CD4-positive, alpha-beta memory T cell (primary cell): Measurements from ENCODE around the gene ITIH4. TPM values are rescaled to one million over a fixed set of nuclear protein-coding genes. Genes with fewer than 3 reads are reported as not detected.

Source experiments
- CTCF ChIA-PET: fragments of 350-600 bp; sonication (Branson Sonifier 250); formaldehyde crosslinking; loops from one replicate; lab custom pipeline; 2021; ENCODE audit warnings: inconsistent platforms; ENCODE audit not compliant: partially characterized antibody; lab: Charles Lee
- POLR2A ChIA-PET: fragments of 350-600 bp; sonication (Branson Sonifier 250); formaldehyde crosslinking; loops from one replicate; lab custom pipeline; 2021; ENCODE audit not compliant: partially characterized antibody; lab: Charles Lee
- DNase-seq, 5 donors: peaks; one replicate each; pipeline versions ENCODE4 v3.0.0 to v3.0.0-alpha.2; 2020 to 2022; ENCODE audit warnings: mixed read lengths in 1 of 5
- H3K27ac ChIP-seq: one replicate; pipeline ENCODE4 v1.7.0; 2013; ENCODE audit warnings: low read depth, low read length
- H3K27me3 ChIP-seq: 2 replicates; pipeline ENCODE4 v1.7.0; 2013; ENCODE audit warnings: mild to moderate bottlenecking, low read length, moderate library complexity; ENCODE audit not compliant: insufficient read depth
- H3K36me3 ChIP-seq: 2 replicates; pipeline ENCODE4 v1.7.0; 2013; ENCODE audit warnings: mild to moderate bottlenecking, low read length, moderate library complexity; ENCODE audit not compliant: insufficient read depth
- H3K4me1 ChIP-seq: 2 replicates; pipeline ENCODE4 v1.7.0; 2013; ENCODE audit warnings: mild to moderate bottlenecking, low read length, moderate library complexity; ENCODE audit not compliant: insufficient read depth
- H3K4me3 ChIP-seq, 2 donors: one replicate each; pipeline ENCODE4 v1.7.0; 2013; ENCODE audit warnings: low read length in 2 of 2, mild to moderate bottlenecking in 1 of 2
- H3K9me3 ChIP-seq, 2 donors: one replicate each; pipeline ENCODE4 v1.7.0; 2013; ENCODE audit warnings: low read length in 2 of 2, control low read depth in 1 of 2; ENCODE audit not compliant: control insufficient read depth in 1 of 2
- H3K27ac Mint-ChIP-seq, 7 donors: one replicate each; pipeline ENCODE4 v1.8.0; 2020 to 2021; ENCODE audit warnings: mixed read lengths in 7 of 7, mild to moderate bottlenecking in 6 of 7, inconsistent platforms in 3 of 7, moderate library complexity in 3 of 7
- H3K27me3 Mint-ChIP-seq, 2 donors: one replicate each; pipeline ENCODE4 v1.8.0; 2020 to 2021; ENCODE audit warnings: mixed read lengths in 2 of 2
- H3K36me3 Mint-ChIP-seq, 2 donors: one replicate each; pipeline ENCODE4 v1.8.0; 2020 to 2021; ENCODE audit warnings: mixed read lengths in 2 of 2, inconsistent platforms in 1 of 2, mild to moderate bottlenecking in 1 of 2
- H3K4me1 Mint-ChIP-seq, 4 donors: one replicate each; pipeline ENCODE4 v1.8.0; 2020 to 2021; ENCODE audit warnings: mixed read lengths in 4 of 4, mild to moderate bottlenecking in 1 of 4
- H3K4me3 Mint-ChIP-seq, 8 donors: one replicate each; pipeline ENCODE4 v1.8.0; 2020 to 2021; ENCODE audit warnings: mixed read lengths in 8 of 8, mild to moderate bottlenecking in 7 of 8, moderate library complexity in 6 of 8, inconsistent platforms in 3 of 8
- H3K9me3 Mint-ChIP-seq, 8 donors: one replicate each; pipeline ENCODE4 v1.8.0; 2020 to 2021; ENCODE audit warnings: mixed read lengths in 8 of 8, mild to moderate bottlenecking in 5 of 8, inconsistent platforms in 3 of 8, moderate library complexity in 1 of 8
- intact Hi-C: fragments of 100-400 bp; cut with micrococcal nuclease; formaldehyde crosslinking; loops from one replicate; pipeline ENCODE4 v1.15.1; 2023
- polyA plus RNA-seq, 2 donors: library from polyadenylated mRNA; unstranded; fragments of 300-500 nt; fragmentation: Illumina TruSeq; gene quantifications; one replicate each; pipeline ENCODE4 v1.2.3, GENCODE V29; 2021
- total RNA-seq, 2 experiments: library from RNA; stranded (reverse); gene quantifications; one replicate each; pipeline ENCODE4 v1.2.3, GENCODE V29; 2021

Gene ITIH4
- total and polyA plus RNA-seq, 4 experiments from 2014 or later: 0.07 to 50.7 (median 26.1) TPM

DNA sequence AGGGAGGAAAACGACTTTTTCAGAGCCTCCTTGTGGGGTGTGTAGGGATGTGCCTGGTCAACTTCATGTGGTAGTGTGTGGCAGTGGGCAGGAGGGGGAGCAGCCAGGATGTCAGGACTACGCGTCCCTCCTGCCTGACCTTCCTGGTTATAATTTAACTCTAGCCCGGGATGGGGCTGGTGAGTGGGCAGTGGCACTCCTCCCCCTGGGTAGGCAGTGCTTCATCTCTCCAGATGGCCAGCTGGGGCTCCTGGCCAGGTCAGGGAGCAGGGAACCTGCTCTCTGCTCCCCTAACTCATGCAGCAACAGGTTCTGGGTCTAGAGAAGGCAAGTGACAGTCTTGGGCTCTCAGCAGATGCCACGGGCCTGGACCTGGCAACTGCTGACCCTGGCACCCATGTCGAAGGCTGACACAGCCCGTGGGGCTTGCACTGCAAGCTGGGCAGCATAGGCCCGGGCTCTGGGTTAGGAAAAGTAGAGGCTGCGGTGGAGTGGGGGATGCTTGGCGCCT lies 2.6 kb downstream of the ITIH4 start:
- Histone ChIP-seq H3K27ac (no peak overlapping the region), H3K27me3 (no peaks in the 10 kb centered on the region), H3K4me3 (no peak overlapping the region), H3K4me1 (no peaks in the 10 kb centered on the region), H3K9me3 (no peaks in the 10 kb centered on the region), H3K36me3 (no peaks in the 10 kb centered on the region)
- no peaks in the 10 kb centered on the region for H3K9me3 Mint-ChIP-seq
- no peak overlapping the region for H3K27ac Mint-ChIP-seq
- intact Hi-C loops: no loop called here
- ChIA-PET POLR2A (no interaction called here), CTCF (interaction anchor here (1.2 kb wide), 1 partner anchor 10 kb away, joined by 3 read pairs; no protein-coding TSS in a partner anchor)
- no peak overlapping the region for H3K4me3 Mint-ChIP-seq
- H3K36me3 Mint-ChIP-seq: peaks cover 0 to 8% of the 10 kb centered on the region in 2 donors
- no peaks in the 10 kb centered on the region for H3K27me3 Mint-ChIP-seq
- no peaks in the 10 kb centered on the region for H3K4me1 Mint-ChIP-seq
- no peak for DNase-seq

DNA sequence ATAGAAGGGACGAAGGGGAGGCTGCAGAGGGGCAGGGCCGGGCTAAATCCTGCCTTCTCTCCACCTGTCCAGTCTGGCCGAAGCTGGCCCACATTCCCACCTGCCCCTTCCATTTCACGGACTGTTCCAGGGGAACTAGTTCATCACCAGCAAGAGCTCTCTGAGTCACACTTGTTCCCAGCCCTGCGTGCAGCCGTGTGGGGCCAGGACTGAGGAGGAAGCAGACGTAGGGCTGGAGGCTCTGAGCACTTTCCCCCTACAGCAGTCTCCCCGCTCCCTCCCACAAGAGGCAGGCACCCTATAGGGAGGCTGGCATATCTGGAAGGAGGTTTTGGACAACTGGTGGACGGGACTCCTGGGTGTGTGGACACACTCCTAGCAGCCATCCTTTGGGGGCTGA lies 3.0 kb downstream of the ITIH4 start:
- intact Hi-C loops: no loop called here
- Histone ChIP-seq H3K36me3 (no peaks in the 10 kb centered on the region), H3K4me3 (no peak overlapping the region), H3K27ac (no peak overlapping the region), H3K27me3 (no peaks in the 10 kb centered on the region), H3K9me3 (no peaks in the 10 kb centered on the region), H3K4me1 (no peaks in the 10 kb centered on the region)
- no peak overlapping the region for H3K4me3 Mint-ChIP-seq
- DNase-seq: no peak
- peaks cover 0 to 8% of the 10 kb centered on the region in 2 donors for H3K36me3 Mint-ChIP-seq
- CTCF ChIA-PET: no interaction called here
- H3K9me3 Mint-ChIP-seq: no peaks in the 10 kb centered on the region
- H3K27ac Mint-ChIP-seq: no peak overlapping the region
- POLR2A ChIA-PET: no interaction called here
- H3K4me1 Mint-ChIP-seq: no peaks in the 10 kb centered on the region
- H3K27me3 Mint-ChIP-seq: no peaks in the 10 kb centered on the region

DNA sequence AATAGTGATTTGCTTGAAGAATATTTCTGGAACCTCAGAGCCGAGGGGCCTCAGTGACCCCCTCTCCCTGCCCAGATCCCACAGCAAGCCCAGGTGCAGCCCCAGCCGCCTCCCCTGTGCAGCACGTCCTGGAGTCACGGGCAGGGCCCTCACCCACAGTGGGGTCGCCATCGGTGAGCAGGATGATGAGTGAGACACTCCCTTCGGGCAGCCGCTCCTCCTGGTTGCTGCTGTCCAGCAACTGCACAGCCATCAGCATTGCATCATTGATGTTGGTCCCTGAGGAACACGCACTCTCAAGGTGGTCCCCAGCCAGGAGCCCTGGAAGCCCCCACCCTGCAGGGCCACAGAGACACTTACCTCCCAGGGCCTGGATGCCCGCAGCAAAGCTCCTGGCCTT lies 6.4 kb downstream of the ITIH4 start:
- Histone ChIP-seq H3K4me1 (no peaks in the 10 kb centered on the region), H3K4me3 (no peak overlapping the region), H3K9me3 (no peaks in the 10 kb centered on the region), H3K27ac (no peak overlapping the region), H3K27me3 (no peaks in the 10 kb centered on the region), H3K36me3 (no peaks in the 10 kb centered on the region)
- Mint-ChIP-seq H3K27ac (no peak overlapping the region), H3K9me3 (no peaks in the 10 kb centered on the region), H3K27me3 (no peaks in the 10 kb centered on the region), H3K4me1 (no peaks in the 10 kb centered on the region), H3K36me3 (peaks cover 0 to 4% of the 10 kb centered on the region in 2 donors), H3K4me3 (no peak overlapping the region)
- DNase-seq: no peak
- CTCF ChIA-PET: no interaction called here
- intact Hi-C loops: no loop called here
- POLR2A ChIA-PET: no interaction called here

DNA sequence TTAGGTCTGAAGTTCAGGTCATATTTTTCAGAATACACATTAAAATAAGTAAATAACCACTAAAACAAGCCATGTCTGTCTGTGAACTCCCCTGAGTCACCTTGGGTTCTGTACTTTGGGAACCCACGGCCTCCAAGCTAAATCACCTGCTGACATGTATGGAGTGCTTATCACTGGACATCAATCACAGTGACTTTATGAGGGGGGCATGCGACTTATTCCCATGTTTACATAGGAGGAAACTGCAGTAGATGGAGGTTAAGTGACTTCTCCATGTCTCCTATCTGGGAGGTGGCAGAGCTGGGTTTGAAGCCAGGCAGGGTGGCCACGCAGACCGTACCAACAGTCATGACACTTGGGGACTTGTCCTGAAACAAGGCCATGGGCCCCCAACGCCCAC lies 8.1 kb downstream of the ITIH4 start:
- Histone ChIP-seq H3K4me1 (no peaks in the 10 kb centered on the region), H3K27me3 (no peaks in the 10 kb centered on the region), H3K4me3 (no peak overlapping the region), H3K9me3 (no peaks in the 10 kb centered on the region), H3K27ac (no peak overlapping the region), H3K36me3 (no peaks in the 10 kb centered on the region)
- CTCF ChIA-PET: no interaction called here
- H3K4me1 Mint-ChIP-seq: no peaks in the 10 kb centered on the region
- no peak overlapping the region for H3K4me3 Mint-ChIP-seq
- intact Hi-C loops: no loop called here
- no peaks in the 10 kb centered on the region for H3K27me3 Mint-ChIP-seq
- no peaks in the 10 kb centered on the region for H3K9me3 Mint-ChIP-seq
- peaks cover 0 to 4% of the 10 kb centered on the region in 2 donors for H3K36me3 Mint-ChIP-seq
- DNase-seq: no peak
- H3K27ac Mint-ChIP-seq: no peak overlapping the region
- POLR2A ChIA-PET: no interaction called here

- Histone ChIP-seq H3K36me3 (no peaks in the 10 kb centered on the region), H3K4me1 (no peaks in the 10 kb centered on the region), H3K27ac (no peak overlapping the region), H3K9me3 (no peaks in the 10 kb centered on the region), H3K27me3 (no peaks in the 10 kb centered on the region), H3K4me3 (no peak overlapping the region)
- DNase-seq: peak in 1 of 5 donors; percentile 12
- ChIA-PET POLR2A (no interaction called here), CTCF (interaction anchor here (1.1 to 1.3 kb wide), 2 partner anchors 11 to 393 kb away, joined by 3 read pairs; no protein-coding TSS in a partner anchor)
- H3K9me3 Mint-ChIP-seq: no peaks in the 10 kb centered on the region
- H3K4me1 Mint-ChIP-seq: no peaks in the 10 kb centered on the region
- H3K27ac Mint-ChIP-seq: peak overlapping the region in 1 of 7 donors; percentile 50
- intact Hi-C loops: no loop called here
- no peaks in the 10 kb centered on the region for H3K27me3 Mint-ChIP-seq
- H3K36me3 Mint-ChIP-seq: peaks cover 0 to 4% of the 10 kb centered on the region in 2 donors
- no peak overlapping the region for H3K4me3 Mint-ChIP-seq
Measured at GRCh38 chr3:52820736-52821135, 9.7 kb downstream of the ITIH4 start.

- Mint-ChIP-seq H3K4me3 (no peak overlapping the region), H3K27me3 (no peaks in the 10 kb centered on the region), H3K36me3 (peaks cover 0 to 3% of the 10 kb centered on the region in 2 donors), H3K9me3 (no peaks in the 10 kb centered on the region), H3K27ac (peak overlapping the region in 1 of 7 donors; percentile 76), H3K4me1 (no peaks in the 10 kb centered on the region)
- no peak overlapping the region for H3K4me3 ChIP-seq
- H3K4me1 ChIP-seq: no peaks in the 10 kb centered on the region
- DNase-seq: no peak
- CTCF ChIA-PET: interaction anchor here (1.1 kb wide), 1 partner anchor 10 kb away, joined by 3 read pairs; no protein-coding TSS in a partner anchor
- H3K9me3 ChIP-seq: no peaks in the 10 kb centered on the region
- intact Hi-C loops: no loop called here
- no peak overlapping the region for H3K27ac ChIP-seq
- H3K27me3 ChIP-seq: no peaks in the 10 kb centered on the region
- POLR2A ChIA-PET: no interaction called here
- H3K36me3 ChIP-seq: no peaks in the 10 kb centered on the region
Measured at GRCh38 chr3:52819936-52820335, 10.5 kb downstream of the ITIH4 start.

DNA sequence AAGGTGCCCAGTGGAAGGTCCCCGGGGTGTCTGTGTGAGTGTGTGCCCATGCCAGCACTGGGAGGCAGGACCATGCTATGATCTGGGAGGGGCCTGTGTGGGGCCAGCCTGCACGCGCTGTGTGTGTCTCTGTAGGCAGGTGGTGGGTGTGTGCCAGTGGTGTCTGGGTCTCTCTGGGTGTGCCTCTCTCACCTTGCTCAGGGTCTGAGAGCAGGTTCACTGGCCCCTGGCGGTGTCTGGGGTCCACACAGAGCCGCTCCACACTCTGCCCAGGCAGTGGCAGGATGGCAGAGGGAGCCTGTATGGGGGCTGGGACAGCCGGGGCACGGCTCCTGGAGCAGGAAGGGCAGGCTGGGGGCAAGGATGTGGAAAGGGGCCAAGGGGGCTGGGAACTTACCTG lies 12.6 kb downstream of the ITIH4 start:
- intact Hi-C loops: no loop called here
- Histone ChIP-seq H3K27me3 (no peaks in the 10 kb centered on the region), H3K4me1 (no peaks in the 10 kb centered on the region), H3K4me3 (no peak overlapping the region), H3K36me3 (no peaks in the 10 kb centered on the region), H3K9me3 (no peaks in the 10 kb centered on the region), H3K27ac (no peak overlapping the region)
- no peak overlapping the region for H3K4me3 Mint-ChIP-seq
- no peaks in the 10 kb centered on the region for H3K4me1 Mint-ChIP-seq
- ChIA-PET CTCF (no interaction called here), POLR2A (no interaction called here)
- no peaks in the 10 kb centered on the region for H3K36me3 Mint-ChIP-seq
- no peak for DNase-seq
- no peaks in the 10 kb centered on the region for H3K27me3 Mint-ChIP-seq
- no peak overlapping the region for H3K27ac Mint-ChIP-seq
- no peaks in the 10 kb centered on the region for H3K9me3 Mint-ChIP-seq
